GM20000 (cell line): ENCODE data around the gene STX1B.

Experiments
- DNase-seq: peaks from one replicate; pipeline ENCODE4 v3.0.0; 2012; ENCODE audit warnings: low spot score
- CTCF ChIP-seq: IDR thresholded peaks from 2 replicates; pipeline ENCODE4 v1.5.1; 2012; ENCODE audit warnings: mild to moderate bottlenecking, control low read depth; ENCODE audit errors: extremely low read depth, missing control alignments

STX1B gene

GRCh38 chr16:30998852-30999761, 11.3 kb downstream of the STX1B start:
- TF ChIP-seq CTCF = no peak
- DNase-seq = no peak

GRCh38 chr16:30997725-30998711, 12.4 kb downstream of the STX1B start:
- TF ChIP-seq CTCF = no peak
- no peak for DNase-seq

DNA sequence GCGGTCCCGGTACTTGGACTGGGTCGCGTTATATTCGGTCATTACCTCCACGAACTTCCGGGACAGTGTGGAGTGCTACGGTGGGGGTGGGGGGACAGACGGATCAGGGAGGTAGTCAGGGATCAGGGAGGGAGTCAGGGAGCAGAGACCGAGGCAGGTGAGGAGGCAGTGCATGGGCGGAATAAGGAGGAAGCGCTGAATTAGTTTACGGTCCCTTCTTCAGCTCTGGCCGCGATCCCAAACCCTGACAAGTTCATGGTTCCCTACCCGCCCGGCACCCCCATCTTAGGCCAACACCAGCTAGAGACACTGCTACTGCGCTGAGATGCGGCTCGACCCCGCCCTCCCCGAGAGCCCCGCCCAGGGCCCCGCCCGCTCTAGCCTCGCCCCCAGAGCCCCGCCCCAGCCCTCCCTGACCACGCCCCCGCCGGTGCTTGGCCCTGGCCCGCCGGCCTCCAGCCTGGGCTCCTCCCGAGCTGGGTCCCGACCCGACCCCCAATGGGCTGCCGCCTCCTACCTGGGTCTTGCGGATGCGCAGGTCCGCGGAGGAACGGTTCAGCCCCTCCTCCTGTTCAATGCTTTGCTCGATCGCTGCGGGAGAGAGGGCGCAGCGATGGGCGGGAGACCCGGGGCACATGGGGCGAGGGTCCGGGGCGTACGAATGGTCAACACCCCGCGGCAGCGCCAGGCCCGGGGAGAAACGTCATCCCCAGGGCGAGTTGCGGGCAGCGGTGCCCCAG, 13.3 kb downstream of the STX1B start:
- no peak for TF ChIP-seq CTCF
- peak; percentile 100 for DNase-seq

DNA sequence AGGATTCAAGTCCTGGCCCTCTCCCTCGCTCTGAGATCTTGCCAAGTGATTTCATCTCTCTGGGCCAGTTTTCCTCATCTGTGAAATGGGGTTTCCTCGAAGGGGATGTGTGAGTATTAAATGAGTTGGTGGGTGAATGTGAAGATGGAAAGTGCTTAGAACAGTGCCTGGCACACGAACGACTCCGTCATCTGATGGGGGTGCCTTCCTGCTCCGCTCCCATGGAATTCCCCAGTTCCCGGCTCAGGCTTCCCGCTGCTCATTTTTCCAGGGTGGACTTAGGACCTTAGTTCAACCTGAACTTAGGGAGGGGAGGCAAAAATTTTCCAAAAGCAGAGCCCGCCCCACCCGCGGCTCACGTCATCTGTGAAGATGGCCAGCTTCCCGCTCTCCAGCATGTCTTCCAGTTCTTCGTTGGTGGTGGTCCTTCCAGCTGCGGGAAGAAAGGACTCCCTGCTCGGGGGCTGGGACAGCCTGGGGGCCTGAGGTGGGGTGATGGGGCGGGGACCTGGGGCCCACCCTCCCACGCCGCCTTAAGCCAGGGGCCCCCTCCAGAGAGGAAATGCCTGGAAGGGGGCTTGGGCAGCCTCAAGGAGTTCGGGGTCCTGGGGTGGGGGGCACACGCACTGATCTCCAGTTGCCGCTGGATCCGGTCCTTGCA, 14.0 kb downstream of the STX1B start:
- DNase-seq = no peak
- TF ChIP-seq CTCF = no peak

- no peak for TF ChIP-seq CTCF
- DNase-seq = no peak
These were observed 14.5 kb downstream of the STX1B start for GRCh38 chr16:30995927-30996323.

DNA sequence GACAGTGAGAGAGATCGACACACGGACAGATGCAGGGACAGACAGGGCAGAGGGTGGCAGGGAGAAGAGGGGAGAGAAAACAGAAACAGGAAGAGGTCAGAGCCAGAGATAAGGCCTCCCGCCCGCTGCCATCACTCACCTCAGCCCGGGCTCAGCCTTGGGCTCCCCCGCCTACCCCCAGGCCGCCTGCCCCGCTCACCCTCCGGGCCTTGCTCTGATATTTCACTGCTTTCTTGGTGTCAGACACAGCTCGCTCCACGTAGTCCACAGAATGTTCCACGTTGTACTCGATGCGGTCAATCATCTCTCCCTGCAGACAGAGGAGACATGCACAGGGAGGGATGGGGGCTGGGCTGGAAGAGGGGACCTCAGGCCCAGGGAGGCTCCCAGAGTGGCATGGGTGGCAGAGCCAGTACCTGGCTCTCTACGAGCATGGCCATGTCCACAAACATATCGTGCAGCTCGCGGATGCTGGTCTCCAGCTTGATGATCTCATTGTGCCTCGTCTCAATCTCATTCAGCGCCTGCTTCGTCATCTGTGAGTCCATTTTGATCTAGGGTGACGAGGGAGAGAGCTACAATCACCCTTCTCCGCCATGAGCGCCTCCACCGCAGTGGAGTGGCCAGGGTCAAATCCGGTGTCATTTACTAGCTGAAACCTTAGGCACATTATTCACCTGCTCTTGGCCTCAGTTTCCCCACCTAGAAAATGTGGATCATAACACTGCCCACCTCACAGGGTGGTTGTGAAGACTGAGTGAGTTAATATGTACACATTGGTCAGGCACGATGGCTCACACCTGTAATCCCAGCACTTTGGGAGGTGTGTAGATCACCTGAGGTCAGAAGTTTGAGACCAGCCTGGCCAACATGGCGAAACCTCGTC, 17.3 kb downstream of the STX1B start:
- no peak for TF ChIP-seq CTCF

More for the DNA sequence above, 17.3 kb downstream of the STX1B start:
- DNase-seq = no peak
